Cardiac muscle cell (in vitro differentiated cells and primary cell): ENCODE results near the gene AVPR2. TPM values are rescaled to one million over a fixed set of nuclear protein-coding genes. Genes with fewer than 3 reads are reported as not detected.

Experiments used
- DNase-seq, 2 donors: peaks; one replicate each; pipeline versions ENCODE4 v3.0.0 to v3.0.0-alpha.2; 2010 to 2017; ENCODE audit warnings: low read depth in 1 of 2, low spot score in 1 of 2
- H3K27ac ChIP-seq: fragments of 200-600 bp; sonication (generic); 2 replicates; pipeline ENCODE4 v1.5.1; 2016
- H3K27me3 ChIP-seq: fragments of 200-600 bp; sonication (generic); 2 replicates; pipeline ENCODE4 v1.6.0; 2016; ENCODE audit warnings: control low read depth
- H3K36me3 ChIP-seq: fragments of 200-600 bp; sonication (generic); 2 replicates; pipeline ENCODE4 v1.5.1; 2016; ENCODE audit warnings: control low read depth
- H3K4me1 ChIP-seq: fragments of 200-600 bp; sonication (generic); 2 replicates; pipeline ENCODE4 v1.8.1; 2017; ENCODE audit warnings: low read depth, mild to moderate bottlenecking, mixed run types
- H3K4me3 ChIP-seq: fragments of 200-600 bp; sonication (generic); 2 replicates; pipeline ENCODE4 v1.5.1; 2016; ENCODE audit warnings: mild to moderate bottlenecking
- H3K9me3 ChIP-seq: fragments of 200-600 bp; sonication (generic); 2 replicates; pipeline ENCODE4 v1.5.1; 2017; ENCODE audit warnings: low read depth, mild to moderate bottlenecking, control low read depth
- CTCF ChIP-seq: IDR thresholded peaks from 2 replicates; pipeline ENCODE4 v1.5.1; 2012; ENCODE audit warnings: low read depth, mild to moderate bottlenecking, low read length
- polyA plus RNA-seq: library from polyadenylated mRNA; unstranded; fragments of >200 nt; fragmentation: Nextera tagmentation; extraction: Ambion mirVana; gene quantifications from 2 replicates; pipeline ENCODE4 v1.2.1, GENCODE V29; 2016
- total RNA-seq: library from RNA; depleted of rRNA; stranded (reverse); fragments of >200 nt; gene quantifications from 2 replicates; pipeline ENCODE4 v1.2.3, GENCODE V29; 2016

The AVPR2 gene
- total and polyA plus RNA-seq, 2 experiments from 2014 or later, result 0.11 TPM; not detected in 1

- H3K27me3 ChIP-seq, result no peaks in the 10 kb centered on the region
These were observed 16.6 kb downstream of the AVPR2 start for GRCh38 chrX:153921070-153921469.

GRCh38 chrX:153921511-153922446 lies 17.3 kb downstream of the AVPR2 start:
- no peak overlapping the region for H3K27ac ChIP-seq
- no peak for TF ChIP-seq CTCF
- H3K4me1 ChIP-seq, result peaks cover 9% of the 10 kb centered on the region
- H3K9me3 ChIP-seq, result no peaks in the 10 kb centered on the region
- no peak for DNase-seq
- no peak overlapping the region for H3K4me3 ChIP-seq
- no peaks in the 10 kb centered on the region for H3K27me3 ChIP-seq
- H3K36me3 ChIP-seq, result no peaks in the 10 kb centered on the region

More at GRCh38 chrX:153921070-153921469, 16.6 kb downstream of the AVPR2 start:
- DNase-seq, result no peak
- no peak for TF ChIP-seq CTCF
- H3K27ac ChIP-seq, result no peak overlapping the region
- no peak overlapping the region for H3K4me3 ChIP-seq
- H3K4me1 ChIP-seq, result peaks cover 4% of the 10 kb centered on the region
- no peaks in the 10 kb centered on the region for H3K36me3 ChIP-seq
- H3K9me3 ChIP-seq, result no peaks in the 10 kb centered on the region

GRCh38 chrX:153922932-153923857 lies 18.7 kb downstream of the AVPR2 start:
- peak; percentile 52 for TF ChIP-seq CTCF
- H3K27me3 ChIP-seq, result no peaks in the 10 kb centered on the region
- H3K9me3 ChIP-seq, result no peaks in the 10 kb centered on the region
- peaks cover 11% of the 10 kb centered on the region for H3K4me1 ChIP-seq
- H3K27ac ChIP-seq, result no peak overlapping the region
- peak in 1 of 2 donors; percentile 75 for DNase-seq
- no peak overlapping the region for H3K4me3 ChIP-seq
- no peaks in the 10 kb centered on the region for H3K36me3 ChIP-seq

GRCh38 chrX:153924149-153924861 lies 19.8 kb downstream of the AVPR2 start:
- TF ChIP-seq CTCF, result no peak
- Histone ChIP-seq H3K27ac (no peak overlapping the region), H3K4me1 (peaks cover 11% of the 10 kb centered on the region), H3K27me3 (no peaks in the 10 kb centered on the region), H3K36me3 (no peaks in the 10 kb centered on the region), H3K4me3 (no peak overlapping the region), H3K9me3 (no peaks in the 10 kb centered on the region)
- DNase-seq, result peak; percentile 64

- Histone ChIP-seq H3K36me3 (no peaks in the 10 kb centered on the region), H3K9me3 (no peaks in the 10 kb centered on the region), H3K4me3 (no peak overlapping the region), H3K4me1 (peaks cover 11% of the 10 kb centered on the region), H3K27me3 (no peaks in the 10 kb centered on the region), H3K27ac (no peak overlapping the region)
- DNase-seq, result no peak
- TF ChIP-seq CTCF, result no peak
These were observed 20.9 kb downstream of the AVPR2 start for GRCh38 chrX:153925387-153925738.
